GM18867 (cell line): ENCODE data around the gene PKN3.
A peak's percentile ranks its signal among the peaks of the same experiment; 100 is the strongest.

ENCODE experiments used
- ATAC-seq: cut with Tn5 transposase; IDR thresholded peaks from one replicate; pipeline ENCODE4 v1.9.1; 2021; ENCODE audit warnings: mild to moderate bottlenecking, moderate library complexity; ENCODE audit not compliant: unreplicated experiment

The PKN3 gene

GRCh38 chr9:128715436-128715750 lies 13.1 kb downstream of the PKN3 start:
- no peak for ATAC-seq

GRCh38 chr9:128716581-128717254 lies 14.4 kb downstream of the PKN3 start:
- no peak for ATAC-seq

GRCh38 chr9:128718047-128718446 lies 15.7 kb downstream of the PKN3 start:
- no peak for ATAC-seq

GRCh38 chr9:128718475-128718874 lies 16.2 kb downstream of the PKN3 start:
- ATAC-seq, result no peak

- no peak for ATAC-seq
These were observed 17.8 kb downstream of the PKN3 start for GRCh38 chr9:128719919-128720605.

GRCh38 chr9:128720841-128721486 lies 18.7 kb downstream of the PKN3 start:
- no peak for ATAC-seq

- ATAC-seq, result no peak
These were observed 19.2 kb downstream of the PKN3 start for GRCh38 chr9:128721487-128722010.

GRCh38 chr9:128722380-128723351 lies 20.4 kb downstream of the PKN3 start:
- no peak for ATAC-seq

- ATAC-seq, result no peak
These were observed 21.1 kb downstream of the PKN3 start for GRCh38 chr9:128723352-128723865.

GRCh38 chr9:128723866-128724743 lies 21.8 kb downstream of the PKN3 start, which contains the start of gene ZDHHC12:
Gene ZDHHC12 (minus strand): TSS chr9:128724127. CDS start chr9:128724093, 34 bp downstream.
- ATAC-seq, result peak; percentile 92

- peak; percentile 14 for ATAC-seq
These were observed 22.5 kb downstream of the PKN3 start for GRCh38 chr9:128724744-128725211.

GRCh38 chr9:128727640-128728248 lies 25.4 kb downstream of the PKN3 start:
- ATAC-seq, result no peak

- ATAC-seq, result no peak
These were observed 26.0 kb downstream of the PKN3 start for GRCh38 chr9:128728298-128728697.

GRCh38 chr9:128729302-128729701 lies 27.0 kb downstream of the PKN3 start:
- no peak for ATAC-seq

GRCh38 chr9:128729766-128730517 lies 27.6 kb downstream of the PKN3 start:
- ATAC-seq, result no peak

GRCh38 chr9:128731093-128731492 lies 28.8 kb downstream of the PKN3 start:
- no peak for ATAC-seq

- no peak for ATAC-seq
These were observed 29.4 kb downstream of the PKN3 start for GRCh38 chr9:128731691-128732090.

- ATAC-seq, result no peak
These were observed 30.3 kb downstream of the PKN3 start for GRCh38 chr9:128732576-128732975.
